ENCODE measurements around the gene PCDH1.

GRCh38 chr5:141812512-141812911 lies 65.7 kb downstream of the PCDH1 start:
- TF ChIP-seq CTCF (IDR thresholded peaks at IDR 0.05; ENCODE audit: insufficient read depth, low read depth, low read length) (no peak), EZH2 (IDR thresholded peaks at IDR 0.05; ENCODE audit: insufficient read depth, low read length) (no peak)

Measured in astrocyte (in vitro differentiated cells and primary cell).